Fibroblast of lung (primary cell): Measurements from ENCODE around the gene FNDC3A. TPM values are rescaled to one million over a fixed set of nuclear protein-coding genes. Genes with fewer than 3 reads are reported as not detected.

Experiments used
- DNase-seq, 2 donors: peaks; one replicate each; pipeline versions ENCODE4 v3.0.0 to v3.0.0-alpha.2; 2010; ENCODE audit warnings: low read depth in 2 of 2
- H2AFZ ChIP-seq: 2 replicates; pipeline ENCODE4 v1.5.1; 2012; ENCODE audit warnings: low read length, control low read depth, inconsistent platforms
- H3K27ac ChIP-seq: 2 replicates; pipeline ENCODE4 v1.5.1; 2011; ENCODE audit warnings: low read length, control low read depth; ENCODE audit not compliant: insufficient read depth
- H3K27me3 ChIP-seq: 2 replicates; pipeline ENCODE4 v1.5.1; 2011; ENCODE audit warnings: mild to moderate bottlenecking, low read length; ENCODE audit not compliant: control insufficient read depth, insufficient read depth
- H3K36me3 ChIP-seq: 2 replicates; pipeline ENCODE4 v1.5.1; 2011; ENCODE audit warnings: low read length; ENCODE audit not compliant: control insufficient read depth, insufficient read depth
- H3K4me1 ChIP-seq: 2 replicates; pipeline ENCODE4 v1.5.1; 2011; ENCODE audit warnings: low read length; ENCODE audit not compliant: control insufficient read depth, insufficient read depth; ENCODE audit errors: extremely low read depth
- H3K4me2 ChIP-seq: 2 replicates; pipeline ENCODE4 v1.5.1; 2011; ENCODE audit warnings: low read length, control low read depth; ENCODE audit not compliant: insufficient read depth; ENCODE audit errors: extremely low read depth
- H3K4me3 ChIP-seq, 4 experiments: fragments of 200-600 bp in 1 of 4; sonication (generic) in 1 of 4; replicated peaks in 1 of 4; 2 replicates each; pipeline ENCODE4 v1.5.1; 2011 to 2016; ENCODE audit warnings: low read length in 4 of 4, low read depth in 3 of 4, mild to moderate bottlenecking in 3 of 4, control low read depth in 2 of 4, inconsistent platforms in 1 of 4, mixed read lengths in 1 of 4; ENCODE audit not compliant: insufficient read depth in 1 of 4; ENCODE audit errors: control extremely low read depth in 1 of 4
- H3K79me2 ChIP-seq: 2 replicates; pipeline ENCODE4 v1.5.1; 2012; ENCODE audit warnings: mild to moderate bottlenecking, low read length, inconsistent platforms; ENCODE audit not compliant: control insufficient read depth, insufficient read depth
- H3K9ac ChIP-seq: 2 replicates; pipeline ENCODE4 v1.5.1; 2011; ENCODE audit warnings: mild to moderate bottlenecking, low read length, control low read depth; ENCODE audit not compliant: insufficient read depth
- H3K9me3 ChIP-seq: 2 replicates; pipeline ENCODE4 v1.5.1; 2012; ENCODE audit warnings: low read depth, low read length; ENCODE audit not compliant: control insufficient read depth, insufficient read depth
- H4K20me1 ChIP-seq: 2 replicates; pipeline ENCODE4 v1.5.1; 2011; ENCODE audit warnings: low read length; ENCODE audit not compliant: control insufficient read depth, insufficient read depth; ENCODE audit errors: extremely low read depth
- EZH2 ChIP-seq: IDR thresholded peaks from 2 replicates; pipeline ENCODE4 v1.5.1; 2012; ENCODE audit warnings: low read length, control low read depth, mild to moderate bottlenecking; ENCODE audit errors: missing control alignments
- polyA plus RNA-seq, 2 donors: library from polyadenylated mRNA; depleted of rRNA in 1 of 2; stranded (reverse) in 1 of 2; unstranded in 1 of 2; fragments of >200 nt; gene quantifications; 2 replicates each; pipeline ENCODE4 v1.2.1, GENCODE V29; 2011 to 2012; ENCODE audit warnings: missing spikeins in 1 of 2
- total RNA-seq: library from RNA; depleted of rRNA; stranded (reverse); fragments of >200 nt; gene quantifications from 2 replicates; pipeline ENCODE4 v1.2.1, GENCODE V29; 2014
- TF ChIP-seq, protein P1 (sequence below), 2 donors: IDR thresholded peaks in 1 of 2; conservative IDR thresholded peaks in 1 of 2; 1 replicate in 1 of 2; 2 replicates in 1 of 2; pipeline ENCODE4 v1.5.1; 2011 to 2012; ENCODE audit warnings: low read length in 2 of 2, control low read depth in 1 of 2, inconsistent platforms in 1 of 2, low read depth in 1 of 2, mild to moderate bottlenecking in 1 of 2

Gene FNDC3A
- total and polyA plus RNA-seq, 2 donors (not counting 1 experiment from before 2014, with no cell fraction given), result 44.7 to 79.4 TPM

GRCh38 chr13:48983331-48983730 is 7.6 kb downstream of the FNDC3A start:
- peaks cover 60% of the 10 kb centered on the region for H3K79me2 ChIP-seq
- no peaks in the 10 kb centered on the region for H3K36me3 ChIP-seq
- peaks cover 2% of the 10 kb centered on the region for H3K4me1 ChIP-seq
- H3K9me3 ChIP-seq, result no peaks in the 10 kb centered on the region
- no peak overlapping the region for H3K4me3 ChIP-seq
- no peak overlapping the region for H3K4me2 ChIP-seq
- no peak overlapping the region for H3K27ac ChIP-seq
- no peaks in the 10 kb centered on the region for H3K27me3 ChIP-seq
- H2AFZ ChIP-seq, result no peak overlapping the region
- DNase-seq, result no peak
- no peak overlapping the region for H3K9ac ChIP-seq
- no peak for TF ChIP-seq EZH2
- TF ChIP-seq, protein P1, sequence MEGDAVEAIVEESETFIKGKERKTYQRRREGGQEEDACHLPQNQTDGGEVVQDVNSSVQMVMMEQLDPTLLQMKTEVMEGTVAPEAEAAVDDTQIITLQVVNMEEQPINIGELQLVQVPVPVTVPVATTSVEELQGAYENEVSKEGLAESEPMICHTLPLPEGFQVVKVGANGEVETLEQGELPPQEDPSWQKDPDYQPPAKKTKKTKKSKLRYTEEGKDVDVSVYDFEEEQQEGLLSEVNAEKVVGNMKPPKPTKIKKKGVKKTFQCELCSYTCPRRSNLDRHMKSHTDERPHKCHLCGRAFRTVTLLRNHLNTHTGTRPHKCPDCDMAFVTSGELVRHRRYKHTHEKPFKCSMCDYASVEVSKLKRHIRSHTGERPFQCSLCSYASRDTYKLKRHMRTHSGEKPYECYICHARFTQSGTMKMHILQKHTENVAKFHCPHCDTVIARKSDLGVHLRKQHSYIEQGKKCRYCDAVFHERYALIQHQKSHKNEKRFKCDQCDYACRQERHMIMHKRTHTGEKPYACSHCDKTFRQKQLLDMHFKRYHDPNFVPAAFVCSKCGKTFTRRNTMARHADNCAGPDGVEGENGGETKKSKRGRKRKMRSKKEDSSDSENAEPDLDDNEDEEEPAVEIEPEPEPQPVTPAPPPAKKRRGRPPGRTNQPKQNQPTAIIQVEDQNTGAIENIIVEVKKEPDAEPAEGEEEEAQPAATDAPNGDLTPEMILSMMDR (conservative IDR thresholded peaks at IDR 0.05 in 1 of 2, IDR thresholded peaks at IDR 0.05 in 1 of 2; ENCODE audit: low read depth in 1 of 2, low read length in 2 of 2), result no peak
- no peaks in the 10 kb centered on the region for H4K20me1 ChIP-seq

DNA sequence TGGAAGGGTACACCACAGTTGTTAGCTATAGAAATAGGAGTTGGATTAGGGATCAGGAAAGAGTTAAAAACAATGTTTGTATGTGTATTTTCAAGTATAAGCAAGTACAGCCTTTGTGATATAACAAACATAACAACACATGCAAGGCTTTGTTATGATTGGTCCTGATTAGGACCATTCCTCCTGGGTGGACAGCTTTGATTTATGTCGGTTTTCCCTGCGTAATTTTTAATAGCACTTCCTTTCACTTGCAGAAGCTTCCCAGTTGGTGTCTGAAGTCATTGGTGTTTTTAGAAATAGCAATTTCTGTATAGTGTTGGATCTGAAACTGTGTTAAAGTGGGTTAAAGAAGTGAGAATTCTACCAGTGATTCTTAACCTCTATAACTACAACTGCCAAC is 10.0 kb downstream of the FNDC3A start:
- Histone ChIP-seq H3K27me3 (no peaks in the 10 kb centered on the region), H3K4me2 (no peak overlapping the region), H3K36me3 (no peaks in the 10 kb centered on the region), H3K79me2 (peaks cover 37% of the 10 kb centered on the region), H3K9me3 (no peaks in the 10 kb centered on the region), H3K9ac (no peak overlapping the region), H3K4me1 (no peaks in the 10 kb centered on the region), H3K4me3 (no peak overlapping the region), H2AFZ (no peak overlapping the region), H4K20me1 (no peaks in the 10 kb centered on the region), H3K27ac (no peak overlapping the region)
- TF ChIP-seq, protein P1 (conservative IDR thresholded peaks at IDR 0.05 in 1 of 2, IDR thresholded peaks at IDR 0.05 in 1 of 2; ENCODE audit: low read depth in 1 of 2, low read length in 2 of 2), result no peak
- no peak for TF ChIP-seq EZH2
- DNase-seq, result no peak

DNA sequence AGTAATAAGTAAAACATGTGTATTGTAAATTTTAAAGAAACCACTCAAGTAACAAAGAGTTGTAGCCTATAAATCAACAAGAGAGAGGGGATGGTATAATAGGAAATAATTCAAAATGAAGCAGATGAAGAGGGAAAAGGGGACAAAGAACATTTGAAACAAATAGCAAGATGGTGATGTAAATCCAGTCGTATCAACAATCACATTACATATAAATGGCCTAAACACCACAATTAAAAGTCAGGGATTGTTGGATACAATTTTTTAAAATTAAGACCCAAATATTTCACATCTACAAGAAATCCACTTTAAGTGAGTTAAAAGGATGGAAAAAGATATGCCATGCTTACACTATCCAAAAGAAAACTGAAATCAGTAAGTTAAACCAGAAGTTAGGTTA is 15.2 kb downstream of the FNDC3A start:
- Histone ChIP-seq H3K4me3 (no peak overlapping the region), H3K27ac (no peak overlapping the region), H3K27me3 (no peaks in the 10 kb centered on the region), H3K9me3 (no peaks in the 10 kb centered on the region), H3K79me2 (peaks cover 11% of the 10 kb centered on the region), H3K36me3 (no peaks in the 10 kb centered on the region), H3K4me2 (no peak overlapping the region), H4K20me1 (no peaks in the 10 kb centered on the region), H2AFZ (no peak overlapping the region), H3K9ac (no peak overlapping the region), H3K4me1 (no peaks in the 10 kb centered on the region)
- DNase-seq, result no peak
- no peak for TF ChIP-seq EZH2
- TF ChIP-seq, protein P1 (conservative IDR thresholded peaks at IDR 0.05 in 1 of 2, IDR thresholded peaks at IDR 0.05 in 1 of 2; ENCODE audit: low read depth in 1 of 2, low read length in 2 of 2), result no peak
